Activated CD4-positive, alpha-beta T cell treated with anti-CD3 and anti-CD28 coated beads for 36 hours (primary cell): ENCODE results near the gene PEAK1. TPM values are rescaled to one million over a fixed set of nuclear protein-coding genes. Genes with fewer than 3 reads are reported as not detected.

Experiments used
- ATAC-seq: fragments of 200-7000 bp; cut with Tn5 transposase; one replicate; pipeline ENCODE4 v1.10.0; 2021; ENCODE audit warnings: mild to moderate bottlenecking, moderate library complexity
- CTCF ChIA-PET: fragments of 350-600 bp; sonication (Branson Sonifier 250); formaldehyde crosslinking; loops from one replicate; lab custom pipeline; 2021; ENCODE audit warnings: antibody characterized with exemption; lab: Charles Lee
- POLR2A ChIA-PET: fragments of 350-600 bp; sonication (Branson Sonifier 250); formaldehyde crosslinking; loops from one replicate; lab custom pipeline; 2021; ENCODE audit warnings: antibody characterized with exemption, inconsistent platforms; lab: Charles Lee
- DNase-seq: peaks from one replicate; pipeline ENCODE4 v3.0.0-alpha.2; 2020
- H3K27ac Mint-ChIP-seq: one replicate; pipeline ENCODE4 v1.8.0; 2021; ENCODE audit warnings: mixed read lengths
- H3K27me3 Mint-ChIP-seq: one replicate; pipeline ENCODE4 v1.8.0; 2021; ENCODE audit warnings: mixed read lengths
- H3K36me3 Mint-ChIP-seq: one replicate; pipeline ENCODE4 v1.8.0; 2021; ENCODE audit warnings: low read depth, mixed read lengths
- H3K4me1 Mint-ChIP-seq: one replicate; pipeline ENCODE4 v1.8.0; 2021; ENCODE audit warnings: mixed read lengths
- H3K4me3 Mint-ChIP-seq: one replicate; pipeline ENCODE4 v1.8.0; 2021; ENCODE audit warnings: mild to moderate bottlenecking, moderate library complexity, mixed read lengths
- H3K9me3 Mint-ChIP-seq: one replicate; pipeline ENCODE4 v1.8.0; 2021; ENCODE audit warnings: low read depth, mixed read lengths
- intact Hi-C, 2 experiments: fragments of 100-400 bp; cut with DNase I in 1 of 2; cut with micrococcal nuclease in 1 of 2; formaldehyde crosslinking; loops; one replicate each; pipeline versions ENCODE4 v1.14.2 to v1.15.1; 2022 to 2024; cut with DNase I, micrococcal nuclease
- total RNA-seq, 2 experiments: library from RNA; stranded (reverse); gene quantifications; one replicate each; pipeline ENCODE4 v1.2.3, GENCODE V29; 2021

The PEAK1 gene
- total RNA-seq, 2 experiments from 2014 or later, result 26.5 to 27.0 TPM

GRCh38 chr15:77057685-77058084 is 362.2 kb downstream of the PEAK1 start:
- no peak for DNase-seq
- ATAC-seq, result peak; percentile 83
- intact Hi-C loops, result no loop called here
- Mint-ChIP-seq H3K36me3 (peaks cover 7% of the 10 kb centered on the region), H3K27me3 (no peaks in the 10 kb centered on the region), H3K9me3 (no peaks in the 10 kb centered on the region), H3K4me1 (peaks cover 42% of the 10 kb centered on the region), H3K4me3 (no peak overlapping the region), H3K27ac (peak overlapping the region; percentile 67)
- POLR2A ChIA-PET, result interaction anchor here (0.7 kb wide), 1 partner anchor 43 kb away, joined by 4 read pairs; no protein-coding TSS in a partner anchor
- CTCF ChIA-PET, result interaction anchor here (0.9 to 2.4 kb wide), 6 partner anchors 11 to 81 kb away, joined by 3 to 8 read pairs (median 5); no protein-coding TSS in a partner anchor

GRCh38 chr15:77057072-77057471 is 362.8 kb downstream of the PEAK1 start:
- intact Hi-C loops, result no loop called here
- H3K27ac Mint-ChIP-seq, result peak overlapping the region; percentile 49
- peaks cover 13% of the 10 kb centered on the region for H3K36me3 Mint-ChIP-seq
- DNase-seq (no peak), ATAC-seq (peak; percentile 67)
- no peaks in the 10 kb centered on the region for H3K27me3 Mint-ChIP-seq
- H3K4me1 Mint-ChIP-seq, result peaks cover 38% of the 10 kb centered on the region
- CTCF ChIA-PET, result interaction anchor here (0.7 to 2.4 kb wide), 8 partner anchors 11 to 83 kb away, joined by 3 to 8 read pairs (median 4); no protein-coding TSS in a partner anchor
- H3K4me3 Mint-ChIP-seq, result no peak overlapping the region
- POLR2A ChIA-PET, result interaction anchor here (0.7 kb wide), 2 partner anchors 43 to 353 kb away, joined by 3 to 4 read pairs; no protein-coding TSS in a partner anchor
- no peaks in the 10 kb centered on the region for H3K9me3 Mint-ChIP-seq

- CTCF ChIA-PET, result no interaction called here
- H3K27me3 Mint-ChIP-seq, result no peaks in the 10 kb centered on the region
These were observed 366.2 kb downstream of the PEAK1 start for GRCh38 chr15:77053709-77054108.

GRCh38 chr15:77052556-77052955 is 367.3 kb downstream of the PEAK1 start:
- Mint-ChIP-seq H3K4me1 (peaks cover 15% of the 10 kb centered on the region), H3K4me3 (no peak overlapping the region), H3K9me3 (no peaks in the 10 kb centered on the region), H3K27me3 (no peaks in the 10 kb centered on the region), H3K36me3 (peaks cover 15% of the 10 kb centered on the region), H3K27ac (no peak overlapping the region)
- ChIA-PET CTCF (interaction anchor here (0.6 to 4.5 kb wide), 3 partner anchors 18 to 79 kb away, joined by 3 to 22 read pairs (median 4); no protein-coding TSS in a partner anchor), POLR2A (no interaction called here)
- DNase-seq (no peak), ATAC-seq (no peak)
- intact Hi-C loops, result no loop called here

More at GRCh38 chr15:77053709-77054108, 366.2 kb downstream of the PEAK1 start:
- Mint-ChIP-seq H3K27ac (no peak overlapping the region), H3K9me3 (no peaks in the 10 kb centered on the region), H3K4me3 (no peak overlapping the region), H3K36me3 (peaks cover 15% of the 10 kb centered on the region), H3K4me1 (peaks cover 23% of the 10 kb centered on the region)
- POLR2A ChIA-PET, result no interaction called here
- intact Hi-C loops, result no loop called here
- DNase-seq, result no peak
- ATAC-seq, result no peak

Other genes starting within 250 kb of the PEAK1 start
- gene HMG20A, start 784 bp upstream of the PEAK1 start, total RNA-seq, result 10 to 100 TPM; 45.9 to 59.1 TPM
- gene LINGO1, start 212.8 kb upstream of the PEAK1 start, total RNA-seq, result not detected